HG02642 (cell line): ENCODE data around the gene GLOD5.

Source experiments
- ATAC-seq: cut with Tn5 transposase; IDR thresholded peaks from one replicate; pipeline ENCODE4 v1.9.1; 2021; ENCODE audit warnings: mild to moderate bottlenecking; ENCODE audit not compliant: unreplicated experiment, poor library complexity

GLOD5 gene

GRCh38 chrX:48761674-48762471, at the start of gene GLOD5:
Gene GLOD5 (plus strand): TSS chrX:48761747. CDS start chrX:48761791, 44 bp downstream.
- ATAC-seq = no peak

DNA sequence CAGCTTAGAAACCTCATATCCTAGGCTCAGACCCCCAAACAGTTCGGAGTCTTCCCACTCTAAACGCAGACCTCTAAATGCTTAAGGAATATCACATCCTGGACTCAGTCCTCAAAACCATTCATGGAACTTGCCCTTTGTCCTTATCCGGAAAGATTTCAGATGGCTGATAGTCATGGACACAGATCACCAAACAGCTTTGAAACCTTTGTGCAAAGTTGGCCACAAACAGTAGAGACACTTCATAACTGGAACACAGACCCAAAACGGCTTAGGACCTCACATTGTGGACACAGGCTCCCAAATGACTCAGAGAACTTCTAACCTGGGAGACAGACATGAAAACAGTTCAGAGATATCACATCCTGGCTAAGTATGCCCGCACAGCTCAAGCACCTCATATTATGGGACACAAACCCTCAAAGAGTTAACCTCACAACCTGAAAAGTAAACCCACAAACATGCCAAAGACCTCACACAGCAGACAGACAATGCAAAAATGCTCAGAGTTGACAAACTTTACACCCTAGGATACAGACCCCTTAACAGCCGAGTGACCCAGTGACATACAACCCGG, 49.5 kb upstream of the GLOD5 start:
- ATAC-seq = no peak

DNA sequence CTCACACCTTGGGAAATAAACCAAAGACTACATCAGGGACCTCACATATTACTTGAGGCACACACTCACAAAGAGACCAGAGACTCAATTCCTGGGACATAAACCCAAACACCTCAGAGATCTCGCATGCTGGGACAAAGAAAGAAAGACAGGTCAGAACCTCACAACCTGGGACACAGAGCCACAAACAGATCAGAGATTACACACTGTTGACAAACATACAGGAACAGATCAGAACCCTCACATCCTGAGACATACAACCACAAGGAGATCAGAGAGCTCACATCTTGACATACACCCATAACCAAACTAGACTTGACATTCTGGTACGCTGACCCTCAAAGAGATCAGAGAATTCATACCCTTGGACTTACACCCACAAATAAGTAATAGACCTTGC, 47.7 kb upstream of the GLOD5 start:
- ATAC-seq = no peak

GRCh38 chrX:48714573-48714972, 47.0 kb upstream of the GLOD5 start:
- ATAC-seq = no peak

DNA sequence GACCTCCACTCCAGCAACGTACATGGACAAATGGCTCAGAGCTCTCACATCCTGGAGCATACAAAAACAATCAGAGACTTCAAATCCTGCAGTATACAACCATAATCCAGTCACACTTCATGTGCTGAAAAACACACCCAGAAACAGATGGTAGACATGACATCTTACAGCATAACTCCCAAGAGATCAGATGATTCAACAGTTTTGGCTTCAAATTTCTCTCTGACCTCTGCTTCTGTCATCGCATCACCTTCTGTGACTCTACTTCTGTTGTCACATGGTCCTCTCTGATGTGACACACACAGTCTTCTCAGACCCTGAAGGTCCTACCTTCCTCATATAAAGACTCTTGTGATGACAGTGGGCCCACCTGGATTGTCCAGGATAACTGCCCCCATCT, 46.5 kb upstream of the GLOD5 start:
- no peak for ATAC-seq

GRCh38 chrX:48715876-48716502, 45.6 kb upstream of the GLOD5 start:
- ATAC-seq = no peak

DNA sequence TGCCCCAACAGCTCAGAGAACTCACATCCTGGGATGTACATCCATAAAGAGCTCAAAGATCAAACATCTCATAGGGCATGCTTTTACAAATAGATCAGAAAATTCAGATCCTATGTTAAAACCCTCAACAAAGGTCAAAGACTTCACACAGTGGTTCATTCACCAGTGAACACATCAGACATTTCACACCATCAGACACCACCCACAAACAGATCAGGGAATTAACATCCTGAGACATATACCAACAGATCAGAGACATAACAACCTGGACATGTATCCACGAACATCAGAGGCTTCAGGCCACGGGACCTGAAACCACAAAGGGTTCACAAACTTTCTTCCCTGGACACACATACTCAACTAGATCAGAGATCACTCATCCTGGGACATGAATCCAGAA, 41.6 kb upstream of the GLOD5 start:
- ATAC-seq = no peak

DNA sequence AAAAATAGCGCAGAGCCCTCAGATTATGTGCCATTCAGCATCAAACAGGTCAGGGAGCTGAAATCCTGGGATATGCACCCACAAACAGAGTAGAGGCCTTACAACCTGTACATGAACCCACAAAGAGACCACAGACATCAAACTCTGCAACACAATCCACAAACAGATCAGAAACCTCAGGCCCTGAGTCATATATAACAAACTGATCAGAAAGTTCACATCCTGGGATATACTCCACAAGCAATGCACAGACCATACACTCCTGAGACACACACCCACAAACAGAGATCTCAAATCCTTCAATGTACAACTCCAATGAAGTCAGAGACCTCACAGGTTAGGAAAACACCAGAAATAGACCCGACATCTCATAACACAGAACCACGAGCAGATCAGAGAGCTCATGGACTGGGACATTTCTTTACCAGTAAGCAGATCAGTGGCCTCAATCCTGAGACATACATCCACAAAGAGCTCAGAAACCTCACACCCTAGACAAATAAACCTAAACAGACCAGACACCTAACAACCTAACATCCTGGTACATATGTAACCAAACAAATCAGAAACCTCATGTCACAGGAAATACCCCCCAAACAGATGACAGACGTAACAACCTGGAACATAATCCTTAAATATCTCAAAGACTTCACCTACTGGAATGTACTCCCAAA, 40.8 kb upstream of the GLOD5 start:
- ATAC-seq = no peak

DNA sequence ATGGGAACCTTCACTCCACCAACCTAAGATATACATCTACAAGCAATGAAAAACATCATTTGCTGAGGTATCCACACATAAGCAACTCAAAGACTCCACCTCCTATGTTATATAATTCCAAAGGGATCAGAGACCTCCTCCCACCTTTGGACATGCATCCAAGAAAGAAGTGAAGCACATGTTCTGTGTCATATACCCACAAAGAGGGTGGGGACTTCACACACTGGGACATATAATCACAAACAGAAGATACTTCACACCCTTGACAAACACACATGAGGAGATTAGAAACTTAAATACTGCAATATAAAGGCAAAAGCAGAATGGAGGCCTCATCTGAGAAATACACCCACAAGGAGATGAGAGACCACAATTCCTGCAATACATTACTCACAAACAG, 39.6 kb upstream of the GLOD5 start:
- ATAC-seq = no peak

GRCh38 chrX:48726596-48726995, 35.0 kb upstream of the GLOD5 start:
- ATAC-seq = no peak

- ATAC-seq = no peak
Measured at GRCh38 chrX:48728653-48729052, 32.9 kb upstream of the GLOD5 start.

DNA sequence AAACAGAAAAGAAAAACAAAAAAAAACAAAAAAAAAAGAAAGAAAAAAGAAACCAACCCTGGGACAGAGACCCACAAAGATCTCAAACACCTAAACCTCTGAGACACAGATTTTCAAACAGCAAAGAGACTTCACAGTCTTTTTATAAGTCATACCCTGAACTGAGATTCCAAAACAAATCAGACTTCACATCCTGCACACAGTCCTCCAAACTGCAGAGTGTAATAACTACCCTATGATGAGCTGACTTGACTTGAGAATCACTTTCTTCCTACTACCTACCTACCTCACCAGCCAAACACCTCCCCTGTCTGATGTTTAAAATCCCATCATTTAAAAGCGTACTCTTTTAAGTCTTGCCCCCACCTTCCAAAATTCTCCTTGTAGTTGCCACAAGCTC, 25.2 kb upstream of the GLOD5 start:
- ATAC-seq = no peak

GRCh38 chrX:48736878-48737212, 24.7 kb upstream of the GLOD5 start:
- no peak for ATAC-seq

DNA sequence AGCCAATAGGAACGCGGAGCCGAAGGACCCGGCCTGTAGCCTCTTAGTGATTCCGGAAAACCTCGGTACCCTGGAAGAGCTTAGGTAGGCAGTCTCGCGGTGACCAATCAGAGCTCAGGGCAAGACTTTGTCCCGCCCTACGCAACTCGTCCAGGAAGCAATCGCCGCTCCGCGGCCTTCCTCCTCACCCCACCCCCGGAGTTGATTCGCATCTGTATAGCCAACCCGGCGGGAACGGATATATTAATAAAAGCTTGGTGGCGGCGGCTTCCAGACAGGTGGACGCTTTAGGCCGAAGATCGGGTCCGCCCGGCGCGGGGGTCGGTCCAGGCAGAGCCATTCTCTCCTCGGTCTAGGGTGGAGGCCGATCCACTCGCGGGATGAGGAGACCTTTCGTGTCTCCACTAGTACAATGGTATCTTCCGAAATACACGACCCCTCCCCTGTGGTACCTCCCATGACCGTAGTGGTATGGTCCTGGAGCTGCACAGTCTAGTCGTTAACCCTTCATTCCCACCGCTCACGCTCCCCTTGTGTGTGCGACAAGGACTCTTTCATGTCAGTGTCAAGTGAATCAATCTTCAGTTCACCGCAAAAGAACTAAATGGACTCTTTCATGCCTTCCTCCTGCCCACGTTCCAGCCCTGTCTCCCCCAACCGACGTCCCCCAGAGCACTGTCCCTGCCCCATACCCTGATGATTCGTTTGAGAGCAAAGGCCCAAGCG, 24.2 kb upstream of the GLOD5 start:
- ATAC-seq = peak; percentile 98

DNA sequence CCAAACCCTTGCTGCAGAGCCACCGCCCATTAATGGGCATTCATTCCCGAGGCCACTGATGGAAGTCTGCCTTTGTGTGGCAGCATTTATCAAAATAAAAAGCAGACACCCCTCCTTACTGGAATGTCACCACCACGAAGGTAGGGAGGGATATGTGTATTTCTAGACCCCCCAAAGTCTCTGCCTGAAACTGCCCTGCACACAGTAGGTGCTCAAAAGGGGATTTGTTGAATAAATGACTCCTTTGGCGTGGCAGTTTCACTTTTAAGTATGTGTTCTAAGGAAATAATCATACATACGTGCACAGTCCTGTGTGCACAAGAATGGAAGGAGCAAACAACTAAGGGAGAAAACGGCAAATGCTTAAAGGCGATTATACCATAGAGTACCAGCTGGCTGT, 23.6 kb upstream of the GLOD5 start:
- ATAC-seq = no peak

DNA sequence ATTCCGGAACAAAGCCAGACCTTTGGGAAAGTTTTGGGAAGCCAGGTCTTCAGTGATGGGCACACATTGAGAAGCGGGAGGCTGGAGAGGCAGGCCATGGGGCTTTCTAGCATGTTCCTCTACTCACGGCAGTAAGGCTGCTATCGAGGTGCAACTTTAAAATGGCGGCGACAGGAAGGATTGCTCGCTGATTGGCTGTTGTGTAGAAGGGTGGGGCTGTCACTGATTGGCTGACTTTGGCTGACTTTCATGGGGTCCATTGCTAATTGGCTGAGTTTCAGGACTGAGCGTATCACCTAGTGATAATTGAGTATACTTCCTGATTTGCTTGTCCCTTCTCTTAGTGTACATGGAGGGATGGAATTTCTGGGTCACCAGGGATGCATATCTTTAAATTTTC, 19.7 kb upstream of the GLOD5 start:
- ATAC-seq = no peak

GRCh38 chrX:48745222-48745621, 16.3 kb upstream of the GLOD5 start:
- ATAC-seq = no peak

GRCh38 chrX:48747415-48748016, 14.0 kb upstream of the GLOD5 start:
- no peak for ATAC-seq

- no peak for ATAC-seq
Measured at GRCh38 chrX:48749182-48749581, 12.4 kb upstream of the GLOD5 start.

DNA sequence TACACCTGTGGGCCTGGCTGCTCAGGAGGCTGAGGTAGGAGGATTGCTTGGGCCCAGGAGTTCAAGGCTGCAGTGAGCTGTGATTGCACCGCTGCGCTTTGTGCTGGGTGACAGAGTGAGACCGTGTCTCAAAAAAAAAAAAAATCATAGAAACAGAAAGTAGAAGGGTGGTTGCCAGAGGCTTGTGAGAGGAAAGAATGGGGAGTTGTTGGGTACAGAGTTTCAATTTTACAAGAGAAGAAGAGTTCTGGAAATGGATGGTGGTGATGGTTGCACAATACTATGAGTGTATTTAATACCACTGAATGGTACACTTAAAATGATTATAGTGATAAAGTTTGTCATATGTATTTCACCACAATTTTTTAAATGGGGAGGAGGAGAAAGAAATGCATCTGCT, 10.2 kb upstream of the GLOD5 start:
- no peak for ATAC-seq
